RPMI7951 (cell line): Measurements from ENCODE around the gene CCDC3. TPM values are rescaled to one million over a fixed set of nuclear protein-coding genes. Genes with fewer than 3 reads are reported as not detected.

Experiments used
- DNase-seq: peaks from one replicate; pipeline ENCODE4 v3.0.0-alpha.2; 2012; ENCODE audit warnings: low read depth
- total RNA-seq: library from RNA; depleted of rRNA; stranded (reverse); fragments of >200 nt; shearing (Covaris generic); gene quantifications from 2 replicates; pipeline ENCODE4 v1.2.3, GENCODE V29; 2014

CCDC3 gene
- total RNA-seq, 1 experiment from 2014 or later: not detected

GRCh38 chr10:12922117-12922900 lies 79.2 kb downstream of the CCDC3 start:
- no peak for DNase-seq

- DNase-seq: no peak
These were observed 80.3 kb downstream of the CCDC3 start for GRCh38 chr10:12921163-12921562.

GRCh38 chr10:12919574-12919973 lies 81.9 kb downstream of the CCDC3 start:
- DNase-seq: no peak

- no peak for DNase-seq
These were observed 84.9 kb downstream of the CCDC3 start for GRCh38 chr10:12916587-12916986.

- no peak for DNase-seq
These were observed 85.8 kb downstream of the CCDC3 start for GRCh38 chr10:12915637-12916168.

- DNase-seq: no peak
These were observed 87.4 kb downstream of the CCDC3 start for GRCh38 chr10:12914111-12914510.

- DNase-seq: no peak
These were observed 89.7 kb downstream of the CCDC3 start for GRCh38 chr10:12911795-12912194.

GRCh38 chr10:12910835-12911234 lies 90.7 kb downstream of the CCDC3 start:
- DNase-seq: no peak

GRCh38 chr10:12909836-12910185 lies 91.7 kb downstream of the CCDC3 start:
- no peak for DNase-seq

GRCh38 chr10:12909182-12909835 lies 92.2 kb downstream of the CCDC3 start:
- no peak for DNase-seq

GRCh38 chr10:12908773-12909172 lies 92.7 kb downstream of the CCDC3 start:
- DNase-seq: no peak

GRCh38 chr10:12907656-12908055 lies 93.9 kb downstream of the CCDC3 start:
- DNase-seq: no peak

GRCh38 chr10:12906051-12906541 lies 95.4 kb downstream of the CCDC3 start:
- no peak for DNase-seq

GRCh38 chr10:12905067-12905466 lies 96.4 kb downstream of the CCDC3 start:
- DNase-seq: no peak

- DNase-seq: no peak
These were observed 98.6 kb downstream of the CCDC3 start for GRCh38 chr10:12902851-12903358.

- DNase-seq: peak; percentile 51
These were observed 99.4 kb downstream of the CCDC3 start for GRCh38 chr10:12902135-12902572.

- no peak for DNase-seq
These were observed 102.0 kb downstream of the CCDC3 start for GRCh38 chr10:12899546-12899945.

GRCh38 chr10:12898271-12898670 lies 103.2 kb downstream of the CCDC3 start:
- no peak for DNase-seq

GRCh38 chr10:12897278-12897677 lies 104.2 kb downstream of the CCDC3 start:
- DNase-seq: no peak

- no peak for DNase-seq
These were observed 105.3 kb downstream of the CCDC3 start for GRCh38 chr10:12896251-12896650.

- DNase-seq: no peak
These were observed 108.6 kb downstream of the CCDC3 start for GRCh38 chr10:12892924-12893323.

GRCh38 chr10:12890958-12891357 lies 110.6 kb downstream of the CCDC3 start:
- DNase-seq: no peak

GRCh38 chr10:12888470-12888869 lies 113.0 kb downstream of the CCDC3 start:
- DNase-seq: no peak
